ENCODE data around the gene CCL19.

CCL19 gene

DNA sequence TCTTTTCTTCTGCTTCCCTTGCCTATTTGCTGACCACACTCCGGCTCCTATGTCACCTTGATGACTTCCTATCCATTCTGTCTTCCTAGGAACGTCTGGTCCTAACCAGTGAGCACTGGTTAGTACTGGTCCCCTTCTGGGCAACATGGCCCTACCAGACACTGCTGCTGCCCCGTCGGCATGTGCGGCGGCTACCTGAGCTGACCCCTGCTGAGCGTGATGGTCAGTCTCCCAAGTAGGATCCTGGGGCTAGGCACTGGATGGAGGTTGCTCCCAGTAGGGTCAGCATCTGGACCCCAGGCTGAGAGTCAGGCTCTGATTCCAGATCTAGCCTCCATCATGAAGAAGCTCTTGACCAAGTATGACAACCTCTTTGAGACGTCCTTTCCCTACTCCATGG is 42.4 kb downstream of the CCL19 start:
- no peak overlapping the region for H3K4me3 ChIP-seq (ENCODE audit: low read length)
- DNase-seq (ENCODE audit: low read depth, low spot score) = no peak

- DNase-seq (ENCODE audit: low read depth, low spot score) = no peak
Observed at GRCh38 chr9:34647651-34648050, 43.4 kb downstream of the CCL19 start.

DNA sequence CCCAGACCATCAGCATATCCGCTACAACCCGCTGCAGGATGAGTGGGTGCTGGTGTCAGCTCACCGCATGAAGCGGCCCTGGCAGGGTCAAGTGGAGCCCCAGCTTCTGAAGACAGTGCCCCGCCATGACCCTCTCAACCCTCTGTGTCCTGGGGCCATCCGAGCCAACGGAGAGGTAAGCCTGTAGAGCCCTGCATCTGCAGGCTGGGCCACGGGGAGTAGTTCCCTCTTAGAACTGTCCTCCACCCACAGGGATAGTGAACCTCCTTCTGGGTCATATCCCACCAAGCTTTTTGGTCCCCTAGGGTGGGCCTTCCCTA is 44.0 kb downstream of the CCL19 start:
- DNase-seq (ENCODE audit: low read depth, low spot score) = no peak
- H3K4me3 ChIP-seq (ENCODE audit: low read length) = peak overlapping the region; percentile 93

More at GRCh38 chr9:34647651-34648050, 43.4 kb downstream of the CCL19 start:
- peak overlapping the region; percentile 93 for H3K4me3 ChIP-seq (ENCODE audit: low read length)

DNA sequence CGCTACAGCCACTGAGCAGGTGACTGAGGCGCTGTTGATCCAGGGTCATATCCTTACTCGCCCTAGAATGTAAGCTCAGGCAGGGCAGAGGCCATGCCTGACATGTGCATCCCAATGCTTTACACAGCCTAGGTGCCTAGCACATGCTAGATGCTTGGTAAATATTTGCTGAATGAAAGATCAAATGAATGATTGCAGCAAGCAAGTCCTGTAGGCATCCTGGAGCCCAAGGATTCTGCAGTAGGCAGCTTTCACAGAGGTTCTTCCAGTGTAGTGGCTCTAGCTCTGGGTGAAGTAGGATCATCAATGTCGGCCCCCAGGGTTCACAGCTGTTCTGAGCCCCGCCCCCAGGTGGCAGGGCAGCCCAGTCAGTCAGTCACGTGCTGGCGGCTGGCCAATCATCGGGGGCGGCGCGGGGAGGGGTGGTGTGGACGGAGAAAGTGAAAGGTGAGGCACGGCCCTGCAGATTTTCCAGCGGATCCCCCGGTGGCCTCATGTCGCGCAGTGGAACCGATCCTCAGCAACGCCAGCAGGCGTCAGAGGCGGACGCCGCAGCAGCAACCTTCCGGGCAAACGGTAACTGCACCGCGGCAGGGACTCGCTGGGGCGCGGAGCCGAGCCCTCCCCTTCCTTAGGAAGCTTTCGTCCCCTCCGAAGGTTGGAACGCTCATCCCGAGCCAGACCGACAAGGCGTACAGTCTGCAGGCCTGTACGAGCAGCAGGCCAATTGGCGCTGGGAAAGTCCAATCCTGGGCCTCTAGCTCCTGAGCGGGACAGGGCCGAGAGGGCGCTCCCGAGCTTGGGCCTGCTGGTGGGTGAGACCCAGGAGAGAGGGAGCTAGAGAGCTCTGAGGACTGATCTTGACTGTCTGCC is 44.6 kb downstream of the CCL19 start, which contains the start of gene GALT:
Gene GALT, plus strand, starts transcription at position 465 of the 873 bp plus-strand sequence. Its CDS starts 30 bp downstream, at position 495.
- H3K4me3 ChIP-seq (ENCODE audit: low read length) = peak within 1 kb of the TSS; percentile 93
- peak; percentile 72 for DNase-seq (ENCODE audit: low read depth, low spot score)

DNA sequence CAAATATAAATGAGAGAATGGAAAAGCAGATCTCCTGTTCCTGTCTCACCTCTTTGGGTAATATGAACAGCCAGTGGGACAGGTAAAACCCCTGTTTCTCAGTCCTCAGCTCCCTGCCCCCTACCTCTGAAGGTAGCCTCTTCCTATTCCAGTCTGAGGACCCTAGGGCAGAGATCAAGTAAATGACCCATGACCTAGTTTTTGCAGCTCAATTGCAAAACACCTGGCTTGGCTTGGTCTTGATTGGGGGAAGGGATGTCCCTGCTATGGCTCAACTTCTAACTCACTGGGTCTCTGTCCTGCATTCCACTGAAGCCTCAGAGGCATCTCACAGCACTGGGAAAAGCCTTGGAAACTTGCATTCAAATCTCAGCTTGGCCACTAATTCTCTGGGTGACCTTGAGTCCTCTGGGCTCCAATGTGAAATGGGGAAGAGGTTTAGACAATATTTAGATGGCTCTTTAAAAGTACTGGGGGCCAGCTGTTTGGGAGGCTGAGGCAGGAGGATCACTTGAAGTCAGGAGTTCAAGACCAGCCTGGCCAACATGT is 46.2 kb downstream of the CCL19 start:
- no peak for DNase-seq (ENCODE audit: low read depth, low spot score)
- H3K4me3 ChIP-seq (ENCODE audit: low read length) = no peak overlapping the region

DNA sequence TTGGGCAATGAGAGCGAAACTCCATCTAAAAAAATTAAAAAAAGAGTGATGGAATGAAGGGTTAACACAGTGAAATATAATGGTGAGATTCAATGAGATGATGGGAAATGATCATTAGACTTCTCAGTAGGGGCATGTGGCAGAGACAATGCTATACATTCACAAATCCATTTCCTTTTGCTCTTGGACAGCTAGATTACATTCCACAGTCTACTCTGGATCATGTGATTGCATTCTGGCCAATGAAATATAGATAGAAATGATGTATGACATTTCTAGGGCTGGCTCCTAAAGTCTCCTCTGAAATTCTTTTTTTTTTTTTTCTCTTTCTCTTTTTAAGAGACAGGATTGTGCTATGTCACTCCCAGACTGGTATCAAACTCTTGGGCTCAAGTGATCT is 48.4 kb downstream of the CCL19 start:
- no peak overlapping the region for H3K4me3 ChIP-seq (ENCODE audit: low read length)
- DNase-seq (ENCODE audit: low read depth, low spot score) = no peak
